CD8-positive, alpha-beta memory T cell (primary cell): Measurements from ENCODE around the gene DUSP5. TPM values are rescaled to one million over a fixed set of nuclear protein-coding genes. Genes with fewer than 3 reads are reported as not detected.
A peak's percentile ranks its signal among the peaks of the same experiment; 100 is the strongest.

Experiments
- CTCF ChIA-PET: fragments of 350-600 bp; sonication (Branson Sonifier 250); formaldehyde crosslinking; loops from one replicate; lab custom pipeline; 2021; ENCODE audit warnings: antibody characterized with exemption; lab: Charles Lee
- POLR2A ChIA-PET: fragments of 350-600 bp; sonication (Branson Sonifier 250); formaldehyde crosslinking; loops from one replicate; lab custom pipeline; 2021; ENCODE audit warnings: antibody characterized with exemption; lab: Charles Lee
- DNase-seq, 5 donors: peaks; one replicate each; pipeline versions ENCODE4 v3.0.0 to v3.0.0-alpha.2; 2020 to 2022; ENCODE audit warnings: mixed read lengths in 1 of 5
- H3K27ac ChIP-seq: one replicate; pipeline ENCODE4 v1.7.0; 2013; ENCODE audit warnings: low read depth, mild to moderate bottlenecking, low read length, moderate library complexity
- H3K27me3 ChIP-seq: 2 replicates; pipeline ENCODE4 v1.7.0; 2013; ENCODE audit warnings: low read length, mild to moderate bottlenecking; ENCODE audit not compliant: insufficient read depth, poor library complexity, severe bottlenecking
- H3K36me3 ChIP-seq: 2 replicates; pipeline ENCODE4 v1.7.0; 2013; ENCODE audit warnings: mild to moderate bottlenecking, low read length, moderate library complexity; ENCODE audit not compliant: insufficient read depth
- H3K4me1 ChIP-seq: 2 replicates; pipeline ENCODE4 v1.7.0; 2013; ENCODE audit warnings: mild to moderate bottlenecking, low read length, moderate library complexity; ENCODE audit not compliant: insufficient read depth
- H3K4me3 ChIP-seq: 2 replicates; pipeline ENCODE4 v1.7.0; 2013; ENCODE audit warnings: mild to moderate bottlenecking, low read length
- H3K9me3 ChIP-seq: 2 replicates; pipeline ENCODE4 v1.7.0; 2013; ENCODE audit warnings: mild to moderate bottlenecking, low read length
- H3K27ac Mint-ChIP-seq, 8 donors: one replicate each; pipeline ENCODE4 v1.8.0; 2020 to 2021; ENCODE audit warnings: mixed read lengths in 8 of 8, mild to moderate bottlenecking in 6 of 8, inconsistent platforms in 3 of 8, moderate library complexity in 3 of 8
- H3K27me3 Mint-ChIP-seq, 2 donors: one replicate each; pipeline ENCODE4 v1.8.0; 2020 to 2021; ENCODE audit warnings: mixed read lengths in 2 of 2, mild to moderate bottlenecking in 1 of 2, moderate library complexity in 1 of 2
- H3K36me3 Mint-ChIP-seq, 3 donors: one replicate each; pipeline ENCODE4 v1.8.0; 2020 to 2021; ENCODE audit warnings: mixed read lengths in 3 of 3, inconsistent platforms in 1 of 3, mild to moderate bottlenecking in 1 of 3
- H3K4me1 Mint-ChIP-seq, 3 donors: one replicate each; pipeline ENCODE4 v1.8.0; 2020 to 2021; ENCODE audit warnings: mixed read lengths in 3 of 3, inconsistent platforms in 1 of 3, mild to moderate bottlenecking in 1 of 3
- H3K4me3 Mint-ChIP-seq, 7 donors: one replicate each; pipeline ENCODE4 v1.8.0; 2020 to 2021; ENCODE audit warnings: mixed read lengths in 7 of 7, mild to moderate bottlenecking in 6 of 7, moderate library complexity in 4 of 7, inconsistent platforms in 2 of 7
- H3K9me3 Mint-ChIP-seq, 5 donors: one replicate each; pipeline ENCODE4 v1.8.0; 2020 to 2022; ENCODE audit warnings: mixed read lengths in 5 of 5, mild to moderate bottlenecking in 3 of 5, moderate library complexity in 2 of 5, inconsistent platforms in 1 of 5
- polyA plus RNA-seq: library from polyadenylated mRNA; unstranded; fragments of 300-500 nt; fragmentation: Illumina TruSeq; gene quantifications from one replicate; pipeline ENCODE4 v1.2.3, GENCODE V29; 2021
- total RNA-seq, 2 experiments: library from RNA; stranded (reverse); gene quantifications; one replicate each; pipeline ENCODE4 v1.2.3, GENCODE V29; 2021

DUSP5 gene
- total and polyA plus RNA-seq, 3 experiments from 2014 or later: 3.0 to 69.8 (median 68.5) TPM

DNA sequence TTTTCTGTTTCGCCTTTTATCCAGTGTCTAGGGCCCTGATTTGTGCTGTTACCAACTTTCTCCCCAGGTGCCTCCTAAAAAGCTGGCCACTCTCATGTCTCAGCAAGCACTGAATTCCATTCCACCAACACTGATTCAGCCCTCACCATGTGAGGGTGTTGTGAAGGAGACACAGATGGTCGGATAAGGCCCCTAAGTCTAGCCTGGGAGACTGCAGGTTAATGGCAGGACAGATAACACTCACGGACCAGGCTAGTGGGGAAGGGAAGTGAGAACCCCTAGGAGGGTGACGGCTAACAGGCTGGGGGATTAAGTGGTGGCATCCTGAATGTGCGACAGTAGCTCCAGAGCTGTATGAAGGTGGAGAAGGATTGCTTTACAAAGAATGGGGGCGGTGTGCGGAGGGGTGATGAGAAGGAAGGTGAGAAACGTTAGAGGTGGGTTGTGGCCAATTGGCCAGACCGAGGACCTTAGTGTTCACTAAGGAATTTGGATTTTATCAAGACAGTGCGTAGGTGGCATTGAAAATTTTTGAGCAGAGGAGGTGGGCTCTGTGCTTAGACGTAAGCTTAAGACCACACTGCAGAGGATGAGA, 3.8 kb upstream of the DUSP5 start:
- ChIA-PET POLR2A (interaction anchor here (1.2 kb wide), 1 partner anchor 9 kb away, joined by 3 read pairs; no protein-coding TSS in a partner anchor), CTCF (interaction anchor here (1.7 kb wide), 1 partner anchor 139 kb away, joined by 4 read pairs; no protein-coding TSS in a partner anchor)

DNA sequence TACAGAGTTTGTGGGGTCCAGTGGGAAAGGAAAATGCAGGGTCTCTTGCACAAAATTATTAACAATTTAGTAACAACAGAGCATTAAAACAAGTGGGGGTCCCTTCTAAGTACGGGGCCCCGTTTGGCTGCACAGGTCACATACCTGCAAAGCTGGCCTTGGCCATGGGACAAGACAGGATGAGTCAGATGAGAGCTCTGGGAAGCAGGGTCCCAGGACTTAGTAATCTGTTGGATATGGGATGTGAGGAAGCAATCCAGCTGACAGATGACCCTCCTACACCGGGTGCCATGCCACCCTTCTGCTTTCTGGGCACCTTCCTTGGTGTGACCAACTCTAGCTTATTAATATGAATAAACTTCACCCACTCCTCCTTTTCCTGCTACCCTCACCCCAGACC, 3.2 kb upstream of the DUSP5 start:
- peaks cover 0 to 7% of the 10 kb centered on the region in 2 donors for H3K27me3 Mint-ChIP-seq
- peaks cover 27 to 28% (median 27%) of the 10 kb centered on the region in 3 donors for H3K4me1 Mint-ChIP-seq
- peak overlapping the region in 3 of 8 donors; percentile 23 to 63 (median 37) for H3K27ac Mint-ChIP-seq
- peak overlapping the region in 1 of 7 donors; percentile 49 for H3K4me3 Mint-ChIP-seq
- Histone ChIP-seq H3K27ac (no peak overlapping the region), H3K4me1 (peaks cover 25% of the 10 kb centered on the region), H3K36me3 (no peaks in the 10 kb centered on the region), H3K4me3 (no peak overlapping the region), H3K9me3 (no peaks in the 10 kb centered on the region), H3K27me3 (no peaks in the 10 kb centered on the region)
- CTCF ChIA-PET: interaction anchor here (1.7 kb wide), 1 partner anchor 140 kb away, joined by 4 read pairs; no protein-coding TSS in a partner anchor
- H3K36me3 Mint-ChIP-seq: peaks cover 0 to 3% (median 0%) of the 10 kb centered on the region in 3 donors
- H3K9me3 Mint-ChIP-seq: no peaks in the 10 kb centered on the region
- POLR2A ChIA-PET: no interaction called here
- DNase-seq: no peak

More for the DNA sequence above, 3.8 kb upstream of the DUSP5 start:
- Mint-ChIP-seq H3K9me3 (no peaks in the 10 kb centered on the region), H3K36me3 (peaks cover 0 to 3% (median 0%) of the 10 kb centered on the region in 3 donors), H3K4me3 (peak overlapping the region in 1 of 7 donors; percentile 49), H3K27ac (peak overlapping the region in 3 of 8 donors; percentile 37 to 47 (median 41)), H3K27me3 (peaks cover 6 to 9% of the 10 kb centered on the region in 2 donors), H3K4me1 (peaks cover 24 to 25% (median 24%) of the 10 kb centered on the region in 3 donors)
- DNase-seq: no peak
- Histone ChIP-seq H3K4me3 (no peak overlapping the region), H3K36me3 (no peaks in the 10 kb centered on the region), H3K4me1 (peaks cover 19% of the 10 kb centered on the region), H3K27ac (no peak overlapping the region), H3K9me3 (no peaks in the 10 kb centered on the region), H3K27me3 (no peaks in the 10 kb centered on the region)

DNA sequence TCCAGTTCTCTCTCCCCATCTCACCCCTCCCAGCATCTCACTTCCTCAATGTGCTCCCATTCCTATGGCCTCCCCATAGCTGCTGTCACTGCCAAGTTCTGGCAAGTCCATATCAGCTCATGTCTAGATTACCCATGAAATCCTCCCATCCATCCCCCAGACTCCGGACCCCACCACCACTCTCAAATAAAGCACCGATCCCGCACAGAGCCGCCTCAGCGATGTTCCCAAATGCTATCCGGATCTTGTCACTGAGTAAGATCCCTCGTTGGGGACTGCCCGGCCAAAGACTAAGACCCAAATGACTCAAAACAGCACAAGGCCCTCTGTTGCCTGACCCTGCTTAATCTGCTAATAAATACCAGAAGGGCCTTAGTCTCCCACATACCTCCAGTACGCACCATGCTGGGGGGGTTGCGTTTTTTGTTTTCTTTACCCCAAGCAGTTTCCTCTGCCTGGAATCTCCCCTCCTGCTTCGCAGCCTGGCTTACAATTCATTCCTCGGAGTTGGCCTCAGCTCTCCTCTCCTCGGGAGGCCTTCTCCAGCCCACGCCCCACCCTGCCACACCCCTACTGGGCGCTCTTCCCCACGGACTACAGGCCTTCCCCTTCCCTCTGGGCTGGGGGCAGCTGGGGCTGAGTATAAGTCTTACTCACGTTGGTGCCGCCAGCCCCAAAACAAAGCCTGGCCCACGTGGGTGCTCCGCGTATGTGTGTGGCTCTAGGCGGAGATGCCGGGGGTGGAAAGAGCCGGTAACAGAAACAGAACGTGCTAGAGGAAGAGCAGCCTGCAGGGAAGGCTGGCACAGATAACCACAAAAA, 1.8 kb upstream of the DUSP5 start:
- no peaks in the 10 kb centered on the region for H3K9me3 ChIP-seq
- ChIA-PET CTCF (interaction anchor here (1.7 kb wide), 2 partner anchors 51 to 141 kb away, joined by 4 to 6 read pairs; no protein-coding TSS in a partner anchor), POLR2A (no interaction called here)
- H3K27ac ChIP-seq: no peak overlapping the region
- H3K4me1 ChIP-seq: peaks cover 39% of the 10 kb centered on the region
- Mint-ChIP-seq H3K36me3 (peaks cover 0 to 3% (median 2%) of the 10 kb centered on the region in 3 donors), H3K9me3 (no peaks in the 10 kb centered on the region), H3K27ac (peak overlapping the region; percentile 18 to 95 (median 90)), H3K27me3 (peaks cover 0 to 3% of the 10 kb centered on the region in 2 donors), H3K4me1 (peaks cover 41 to 42% (median 41%) of the 10 kb centered on the region in 3 donors), H3K4me3 (peak overlapping the region; percentile 88 to 99 (median 93))
- DNase-seq: peak in 3 of 5 donors; percentile 13 to 57 (median 14)
- H3K27me3 ChIP-seq: no peaks in the 10 kb centered on the region
- H3K4me3 ChIP-seq: no peak overlapping the region
- no peaks in the 10 kb centered on the region for H3K36me3 ChIP-seq

DNA sequence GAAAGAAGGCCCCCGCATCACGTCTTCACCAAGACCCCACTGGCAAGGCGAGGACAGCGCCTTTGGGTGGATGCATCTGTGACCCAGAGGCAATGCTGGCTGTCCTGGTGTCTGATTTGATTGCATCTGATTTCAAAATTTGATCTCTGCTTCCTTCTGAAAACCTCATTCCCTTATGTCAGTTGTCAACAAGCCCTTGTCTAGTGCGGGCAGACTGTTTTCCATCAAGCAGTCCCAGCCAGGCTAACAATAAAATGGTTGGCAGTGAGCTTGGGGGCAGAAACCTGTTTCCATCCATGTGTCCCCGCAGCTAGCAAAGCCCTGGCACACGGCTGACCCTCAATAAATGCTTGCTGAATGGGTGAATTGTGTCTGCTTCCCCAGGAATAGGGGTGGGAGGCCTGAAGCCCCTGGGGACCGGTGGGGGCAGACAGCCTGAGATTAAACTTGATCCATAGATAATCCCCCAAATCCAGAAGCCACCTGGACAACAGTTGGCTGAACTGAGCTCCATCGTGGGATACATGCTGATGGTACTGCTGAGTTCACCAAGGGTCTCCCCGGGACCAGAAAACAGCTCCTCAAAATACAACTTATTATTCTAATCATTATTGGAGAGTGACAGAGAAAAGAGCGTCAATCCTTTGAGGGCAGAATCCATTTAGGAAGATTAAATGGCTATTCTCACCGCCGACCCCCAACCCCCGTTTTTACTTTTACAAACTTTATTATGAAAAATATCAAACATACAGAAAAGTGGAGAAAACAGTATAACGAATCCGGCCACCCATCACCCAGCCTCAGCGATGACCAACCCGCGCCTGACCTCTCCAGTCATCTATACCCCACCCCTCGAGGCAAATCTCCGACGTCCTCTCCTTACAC, 912 bp upstream of the DUSP5 start:
- H3K4me1 ChIP-seq: peaks cover 47% of the 10 kb centered on the region
- peak in 1 of 5 donors; percentile 17 for DNase-seq
- ChIA-PET POLR2A (interaction anchor here (0.8 to 1.0 kb wide), 2 partner anchors 26 to 140 kb away, joined by 3 read pairs; no protein-coding TSS in a partner anchor), CTCF (interaction anchor here (0.9 to 1.7 kb wide), 2 partner anchors 50 to 82 kb away, joined by 3 to 6 read pairs; no protein-coding TSS in a partner anchor)
- peak overlapping the region; percentile 80 to 95 (median 94) for H3K27ac Mint-ChIP-seq
- peak overlapping the region; percentile 88 to 99 (median 93) for H3K4me3 Mint-ChIP-seq
- peaks cover 0 to 3% of the 10 kb centered on the region in 2 donors for H3K27me3 Mint-ChIP-seq
- peaks cover 0 to 3% (median 2%) of the 10 kb centered on the region in 3 donors for H3K36me3 Mint-ChIP-seq
- H3K4me1 Mint-ChIP-seq: peaks cover 49 to 50% (median 50%) of the 10 kb centered on the region in 3 donors
- peak overlapping the region; percentile 75 for H3K27ac ChIP-seq
- no peaks in the 10 kb centered on the region for H3K36me3 ChIP-seq
- peak overlapping the region; percentile 72 for H3K4me3 ChIP-seq
- H3K9me3 ChIP-seq: no peaks in the 10 kb centered on the region
- no peaks in the 10 kb centered on the region for H3K27me3 ChIP-seq
- H3K9me3 Mint-ChIP-seq: no peaks in the 10 kb centered on the region

DNA sequence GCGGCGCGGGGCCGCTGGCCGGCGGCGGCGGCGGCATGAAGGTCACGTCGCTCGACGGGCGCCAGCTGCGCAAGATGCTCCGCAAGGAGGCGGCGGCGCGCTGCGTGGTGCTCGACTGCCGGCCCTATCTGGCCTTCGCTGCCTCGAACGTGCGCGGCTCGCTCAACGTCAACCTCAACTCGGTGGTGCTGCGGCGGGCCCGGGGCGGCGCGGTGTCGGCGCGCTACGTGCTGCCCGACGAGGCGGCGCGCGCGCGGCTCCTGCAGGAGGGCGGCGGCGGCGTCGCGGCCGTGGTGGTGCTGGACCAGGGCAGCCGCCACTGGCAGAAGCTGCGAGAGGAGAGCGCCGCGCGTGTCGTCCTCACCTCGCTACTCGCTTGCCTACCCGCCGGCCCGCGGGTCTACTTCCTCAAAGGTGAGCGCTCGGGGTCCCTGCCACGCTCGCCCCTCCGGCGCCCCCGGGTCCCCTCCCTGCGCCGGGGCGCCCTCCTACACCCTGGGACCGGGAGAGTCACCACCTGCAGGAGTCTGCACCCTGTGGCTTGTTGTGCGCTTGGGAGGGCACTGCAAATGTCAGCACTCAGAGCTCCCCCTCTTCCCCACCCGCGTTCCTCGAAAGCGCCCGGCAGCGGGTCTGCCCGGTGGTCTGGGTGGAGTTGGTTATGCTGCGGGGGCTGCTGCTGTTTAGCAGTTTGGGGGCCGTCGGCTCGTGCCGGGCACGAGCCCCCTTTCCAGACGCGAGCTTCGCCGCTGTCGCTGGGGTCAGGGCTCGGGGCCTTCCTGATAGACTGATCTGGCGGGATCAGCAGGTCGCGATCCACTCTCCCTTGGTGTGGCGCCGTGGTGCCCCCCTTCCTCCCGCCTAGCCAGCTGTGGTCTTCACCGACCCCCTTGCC, 627 bp downstream of the DUSP5 start:
- Histone ChIP-seq H3K4me1 (peaks cover 63% of the 10 kb centered on the region), H3K36me3 (no peaks in the 10 kb centered on the region), H3K27ac (peak overlapping the region; percentile 75), H3K27me3 (no peaks in the 10 kb centered on the region), H3K4me3 (peak overlapping the region; percentile 66), H3K9me3 (no peaks in the 10 kb centered on the region)
- CTCF ChIA-PET: interaction anchor here (0.7 to 8.2 kb wide), 12 partner anchors 9 to 361 kb away, joined by 3 to 60 read pairs (median 4); no protein-coding TSS in a partner anchor
- Mint-ChIP-seq H3K4me3 (peak overlapping the region; percentile 88 to 99 (median 92)), H3K9me3 (no peaks in the 10 kb centered on the region), H3K4me1 (peaks cover 64 to 66% (median 65%) of the 10 kb centered on the region in 3 donors), H3K36me3 (peaks cover 0 to 3% (median 2%) of the 10 kb centered on the region in 3 donors), H3K27me3 (peaks cover 0 to 3% of the 10 kb centered on the region in 2 donors), H3K27ac (peak overlapping the region; percentile 76 to 96 (median 91))
- DNase-seq: peak; percentile 42 to 77 (median 64)
- POLR2A ChIA-PET: interaction anchor here (0.5 to 2.0 kb wide), 5 partner anchors 84 to 284 kb away, joined by 3 to 10 read pairs (median 6); partner anchors contain the start of gene SMNDC1

DNA sequence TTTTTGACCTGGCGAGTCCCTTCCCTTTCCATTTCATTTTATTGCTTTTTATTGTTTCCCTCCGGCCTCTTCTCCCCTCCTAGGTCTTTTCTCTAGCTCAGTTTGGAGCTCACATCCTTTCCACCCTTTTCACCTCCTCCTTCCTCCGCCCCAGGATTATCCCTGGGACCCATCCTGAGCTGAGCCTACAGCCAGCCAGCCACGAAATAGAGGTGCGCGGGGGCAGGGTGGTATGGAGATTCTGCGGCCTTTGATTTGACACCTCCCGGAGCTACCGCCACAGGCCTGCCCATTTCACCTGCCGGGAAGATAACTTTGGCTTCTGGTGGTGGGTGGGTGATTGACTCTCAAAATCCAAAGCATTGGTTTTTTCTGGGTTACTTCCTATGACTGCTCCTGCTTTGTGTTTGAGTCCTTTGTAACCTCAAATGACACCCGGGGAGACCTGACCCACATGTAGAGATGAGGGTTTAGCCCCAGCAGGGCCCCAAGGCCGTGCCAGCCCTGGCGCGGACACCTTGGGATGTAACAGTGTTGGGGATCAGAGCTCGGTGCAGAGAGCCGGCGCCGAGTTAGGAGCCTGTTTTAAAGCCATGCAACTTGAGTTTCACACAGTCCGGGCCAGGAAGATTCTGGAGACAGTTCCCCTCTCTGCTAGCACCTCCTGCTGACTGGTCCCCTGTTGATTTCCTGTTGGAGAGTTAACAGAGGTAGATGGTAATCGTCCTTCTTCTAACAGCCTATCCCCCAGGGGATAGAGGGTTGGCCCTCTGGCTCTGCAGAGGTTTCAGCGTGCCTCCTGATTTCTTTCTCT, 1.5 kb downstream of the DUSP5 start:
- no peaks in the 10 kb centered on the region for H3K36me3 ChIP-seq
- Mint-ChIP-seq H3K27me3 (peaks cover 0 to 1% of the 10 kb centered on the region in 2 donors), H3K36me3 (peaks cover 0 to 3% (median 2%) of the 10 kb centered on the region in 3 donors), H3K4me3 (peak overlapping the region; percentile 88 to 99 (median 92)), H3K9me3 (no peaks in the 10 kb centered on the region), H3K27ac (peak overlapping the region; percentile 76 to 96 (median 91)), H3K4me1 (peaks cover 71 to 74% (median 73%) of the 10 kb centered on the region in 3 donors)
- H3K27me3 ChIP-seq: no peaks in the 10 kb centered on the region
- ChIA-PET POLR2A (interaction anchor here (0.5 to 2.0 kb wide), 5 partner anchors 84 to 285 kb away, joined by 3 to 10 read pairs (median 6); partner anchors contain the start of gene SMNDC1), CTCF (interaction anchor here (0.6 to 8.2 kb wide), 14 partner anchors 8 to 361 kb away, joined by 3 to 60 read pairs (median 4); no protein-coding TSS in a partner anchor)
- H3K4me3 ChIP-seq: peak overlapping the region; percentile 66
- H3K4me1 ChIP-seq: peaks cover 71% of the 10 kb centered on the region
- peak; percentile 5 to 62 (median 36) for DNase-seq
- peak overlapping the region; percentile 62 for H3K27ac ChIP-seq
- no peaks in the 10 kb centered on the region for H3K9me3 ChIP-seq
